Neural crest cell (in vitro differentiated cells): ENCODE measurements around the gene CHST14. TPM values are rescaled to one million over a fixed set of nuclear protein-coding genes. Genes with fewer than 3 reads are reported as not detected.

Experiments
- DNase-seq: peaks from one replicate; pipeline ENCODE4 v3.0.0; 2021; ENCODE audit warnings: low read depth, mixed read lengths, low spot score
- H3K27ac Mint-ChIP-seq: one replicate; pipeline ENCODE4 v1.8.0; 2021; ENCODE audit warnings: mild to moderate bottlenecking, mixed read lengths; ENCODE audit not compliant: unreplicated experiment
- H3K27me3 Mint-ChIP-seq: 2 replicates; pipeline ENCODE4 v1.8.0; 2021; ENCODE audit warnings: low read depth, mild to moderate bottlenecking, mixed read lengths
- H3K36me3 Mint-ChIP-seq: 2 replicates; pipeline ENCODE4 v1.8.0; 2021; ENCODE audit warnings: low read depth, mild to moderate bottlenecking, mixed read lengths
- H3K4me1 Mint-ChIP-seq: 2 replicates; pipeline ENCODE4 v1.8.0; 2021; ENCODE audit warnings: mixed read lengths
- H3K4me3 Mint-ChIP-seq: one replicate; pipeline ENCODE4 v1.8.0; 2021; ENCODE audit warnings: mild to moderate bottlenecking, mixed read lengths
- H3K9me3 Mint-ChIP-seq: 2 replicates; pipeline ENCODE4 v1.8.0; 2021; ENCODE audit warnings: mixed read lengths
- CTCF ChIP-seq: fragments of 200-600 bp; sonication (generic); conservative IDR thresholded peaks from 2 replicates; pipeline ENCODE4 v1.5.0; 2021; ENCODE audit warnings: antibody characterized with exemption, mild to moderate bottlenecking
- total RNA-seq: library from RNA; stranded (reverse); gene quantifications from 2 replicates; pipeline ENCODE4 v1.2.1, GENCODE V29; 2021

The CHST14 gene
- total RNA-seq, 1 donor from 2014 or later, result 37.1 TPM

GRCh38 chr15:40456738-40457137 is 14.0 kb upstream of the CHST14 start:
- no peak for DNase-seq
- no peak overlapping the region for H3K4me3 Mint-ChIP-seq
- no peak overlapping the region for H3K27ac Mint-ChIP-seq
- H3K36me3 Mint-ChIP-seq, result no peaks in the 10 kb centered on the region
- H3K4me1 Mint-ChIP-seq, result peaks cover 32% of the 10 kb centered on the region
- TF ChIP-seq CTCF, result no peak
- no peaks in the 10 kb centered on the region for H3K9me3 Mint-ChIP-seq
- no peaks in the 10 kb centered on the region for H3K27me3 Mint-ChIP-seq

DNA sequence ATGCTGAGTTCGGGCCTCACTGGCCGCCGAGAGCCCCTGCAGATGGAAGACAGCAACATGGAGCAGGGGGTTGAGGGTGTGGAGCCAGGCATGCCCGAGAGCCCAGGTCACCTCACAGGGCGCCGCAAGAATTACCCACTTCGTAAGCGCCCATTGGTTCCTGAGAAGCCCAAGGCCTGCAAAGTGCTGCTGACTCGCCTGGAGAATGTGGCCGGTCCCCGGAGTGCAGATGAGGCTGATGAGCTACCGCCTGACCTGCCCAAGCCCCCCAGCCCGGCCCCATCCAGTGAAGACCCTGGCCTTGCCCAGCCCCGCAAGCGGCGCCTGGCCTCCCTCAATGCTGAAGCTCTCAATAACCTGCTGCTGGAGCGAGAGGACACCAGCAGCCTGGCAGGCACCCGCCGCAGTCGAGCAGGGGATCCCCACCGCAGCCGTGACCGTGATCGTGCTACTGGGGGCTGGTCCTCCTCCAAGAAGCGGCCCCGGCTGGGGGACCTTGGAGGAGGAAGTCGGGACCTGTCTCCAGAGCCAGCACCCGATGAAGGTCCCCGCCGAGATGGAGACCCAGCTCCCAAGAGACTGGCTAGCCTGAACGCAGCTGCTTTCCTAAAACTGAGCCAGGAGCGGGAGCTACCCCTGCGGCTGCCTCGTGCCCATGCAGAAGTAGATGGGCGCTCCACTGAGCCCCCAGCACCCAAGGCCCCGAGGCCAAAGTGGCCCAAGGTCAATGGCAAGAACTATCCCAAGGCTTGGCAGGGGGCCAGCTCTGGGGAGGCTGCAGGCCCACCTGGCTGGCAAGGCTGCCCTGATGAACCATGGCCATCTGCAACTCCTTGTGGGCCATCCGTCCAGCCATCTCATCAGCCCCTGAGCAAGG is 12.1 kb upstream of the CHST14 start:
- Mint-ChIP-seq H3K9me3 (no peaks in the 10 kb centered on the region), H3K4me3 (no peak overlapping the region), H3K27me3 (no peaks in the 10 kb centered on the region), H3K27ac (no peak overlapping the region), H3K36me3 (no peaks in the 10 kb centered on the region), H3K4me1 (peaks cover 14% of the 10 kb centered on the region)
- TF ChIP-seq CTCF, result no peak
- DNase-seq, result no peak

GRCh38 chr15:40459391-40460015 is 11.3 kb upstream of the CHST14 start:
- H3K9me3 Mint-ChIP-seq, result no peaks in the 10 kb centered on the region
- no peak overlapping the region for H3K27ac Mint-ChIP-seq
- peaks cover 7% of the 10 kb centered on the region for H3K4me1 Mint-ChIP-seq
- no peaks in the 10 kb centered on the region for H3K36me3 Mint-ChIP-seq
- H3K4me3 Mint-ChIP-seq, result no peak overlapping the region
- no peak for TF ChIP-seq CTCF
- DNase-seq, result no peak
- H3K27me3 Mint-ChIP-seq, result no peaks in the 10 kb centered on the region

DNA sequence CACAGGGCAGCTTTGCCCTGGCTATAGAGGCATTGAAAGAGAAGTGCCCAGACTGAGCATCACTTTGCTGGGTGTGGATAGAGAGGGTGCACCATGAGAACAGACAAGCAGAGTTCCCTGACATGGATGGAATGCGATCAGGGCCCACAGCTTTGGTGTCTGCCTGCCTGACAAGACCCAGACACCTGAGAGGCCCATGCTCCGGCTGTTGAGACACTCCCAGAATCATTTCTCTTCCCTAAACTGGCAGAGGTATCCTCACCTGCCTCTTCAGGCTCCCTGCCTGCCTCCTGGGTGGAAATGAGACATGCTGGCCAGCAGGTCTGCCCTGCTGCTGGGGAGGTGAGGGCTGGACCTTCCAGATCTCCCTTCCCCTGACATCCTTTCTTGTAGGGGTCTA is 10.4 kb upstream of the CHST14 start:
- Mint-ChIP-seq H3K27me3 (no peaks in the 10 kb centered on the region), H3K4me1 (no peaks in the 10 kb centered on the region), H3K4me3 (no peak overlapping the region), H3K9me3 (no peaks in the 10 kb centered on the region), H3K36me3 (no peaks in the 10 kb centered on the region), H3K27ac (no peak overlapping the region)
- DNase-seq, result no peak
- no peak for TF ChIP-seq CTCF

DNA sequence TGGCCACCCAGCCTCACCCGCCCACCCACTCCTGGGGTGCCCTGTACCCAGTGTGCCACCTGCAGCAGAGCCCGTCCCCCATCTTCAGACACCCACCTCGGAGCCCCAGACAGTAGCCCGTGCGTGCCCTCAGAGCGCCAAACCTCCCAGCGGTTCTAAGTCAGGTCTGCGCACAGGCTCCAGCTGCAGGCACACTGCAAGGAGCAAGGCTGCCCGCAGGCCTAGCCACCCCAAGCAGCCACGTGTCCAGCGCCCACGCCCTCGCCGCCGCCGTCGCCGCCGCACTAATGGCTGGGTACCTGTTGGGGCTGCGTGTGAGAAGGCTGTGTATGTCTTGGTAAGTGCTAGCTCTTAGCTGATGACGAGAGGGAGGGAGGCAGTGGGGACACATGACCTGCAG is 8.8 kb upstream of the CHST14 start:
- Mint-ChIP-seq H3K36me3 (no peaks in the 10 kb centered on the region), H3K27me3 (no peaks in the 10 kb centered on the region), H3K27ac (no peak overlapping the region), H3K9me3 (no peaks in the 10 kb centered on the region), H3K4me3 (no peak overlapping the region), H3K4me1 (no peaks in the 10 kb centered on the region)
- DNase-seq, result no peak
- TF ChIP-seq CTCF, result no peak
